HEK293 (cell line): Measurements from ENCODE around the gene PCCA.

Experiments used
- BCL6B ChIP-seq: fragments of 450-650 bp; formaldehyde crosslinking; IDR thresholded peaks from 2 replicates; pipeline ENCODE4 v1.5.1; 2017; ENCODE audit warnings: missing biosample characterization, missing genetic modification characterization
- FEZF1 ChIP-seq: fragments of 450-650 bp; formaldehyde crosslinking; IDR thresholded peaks from 2 replicates; pipeline ENCODE4 v1.5.1; 2016; ENCODE audit warnings: missing biosample characterization, missing genetic modification characterization
- HOXD13 ChIP-seq: sonication (generic); formaldehyde crosslinking; IDR thresholded peaks from 2 replicates; pipeline ENCODE4 v1.8.0; 2022; ENCODE audit warnings: missing genetic modification reagents, borderline replicate concordance
- IKZF3 ChIP-seq: fragments of 450-650 bp; IDR thresholded peaks from 2 replicates; pipeline ENCODE4 v1.5.0; 2018; ENCODE audit warnings: missing biosample characterization, mild to moderate bottlenecking, missing genetic modification characterization, moderate library complexity
- KLF10 ChIP-seq: fragments of 450-650 bp; IDR thresholded peaks from 2 replicates; pipeline ENCODE4 v1.5.1; 2018; ENCODE audit warnings: missing biosample characterization, mild to moderate bottlenecking, missing genetic modification characterization
- KLF7 ChIP-seq: fragments of 450-650 bp; formaldehyde crosslinking; IDR thresholded peaks from 2 replicates; pipeline ENCODE4 v1.5.1; 2016; ENCODE audit warnings: missing biosample characterization, missing genetic modification characterization, borderline replicate concordance
- KLF9 ChIP-seq: fragments of 450-650 bp; formaldehyde crosslinking; IDR thresholded peaks from 2 replicates; pipeline ENCODE4 v1.5.1; 2016; ENCODE audit warnings: missing biosample characterization, missing genetic modification characterization, low read depth
- OSR2 ChIP-seq: fragments of 450-650 bp; formaldehyde crosslinking; IDR thresholded peaks from 2 replicates; pipeline ENCODE4 v1.5.1; 2016; ENCODE audit warnings: missing biosample characterization, missing genetic modification characterization
- PATZ1 ChIP-seq: fragments of 450-650 bp; formaldehyde crosslinking; IDR thresholded peaks from 2 replicates; pipeline ENCODE4 v1.5.1; 2016; ENCODE audit warnings: missing biosample characterization, missing genetic modification characterization
- ZBTB7A ChIP-seq: fragments of 450-650 bp; formaldehyde crosslinking; IDR thresholded peaks from 2 replicates; pipeline ENCODE4 v1.5.1; 2016; ENCODE audit warnings: low read depth, missing biosample characterization, missing genetic modification characterization
- ZFP37 ChIP-seq: fragments of 450-650 bp; formaldehyde crosslinking; IDR thresholded peaks from 2 replicates; pipeline ENCODE4 v1.5.1; 2016; ENCODE audit warnings: missing biosample characterization, missing genetic modification characterization
- ZNF10 ChIP-seq: fragments of 450-650 bp; formaldehyde crosslinking; IDR thresholded peaks from 2 replicates; pipeline ENCODE4 v1.5.1; 2017; ENCODE audit warnings: missing biosample characterization, missing genetic modification characterization
- ZNF221 ChIP-seq: fragments of 450-650 bp; formaldehyde crosslinking; IDR thresholded peaks from 2 replicates; pipeline ENCODE4 v1.5.1; 2017; ENCODE audit warnings: missing biosample characterization, missing genetic modification characterization, borderline replicate concordance
- ZNF274 ChIP-seq, 2 experiments: fragments of 200-500 bp in 1 of 2; fragments of 450-650 bp in 1 of 2; sonication (Bioruptor generic) in 1 of 2; formaldehyde crosslinking in 1 of 2; IDR thresholded peaks; 2 replicates each; pipeline versions ENCODE4 v1.5.1 to v1.6.1; 2014 to 2016; ENCODE audit warnings: borderline replicate concordance in 1 of 2, inconsistent platforms in 1 of 2, low read length in 1 of 2, missing biosample characterization in 1 of 2, missing genetic modification characterization in 1 of 2
- ZNF292 ChIP-seq: fragments of 450-650 bp; formaldehyde crosslinking; IDR thresholded peaks from 2 replicates; pipeline ENCODE4 v1.5.1; 2016; ENCODE audit warnings: low read depth, missing biosample characterization, missing genetic modification characterization, borderline replicate concordance
- ZNF362 ChIP-seq: fragments of 450-650 bp; formaldehyde crosslinking; IDR thresholded peaks from 2 replicates; pipeline ENCODE4 v1.5.1; 2016; ENCODE audit warnings: missing biosample characterization, missing genetic modification characterization
- ZNF398 ChIP-seq: fragments of 450-650 bp; formaldehyde crosslinking; IDR thresholded peaks from 2 replicates; pipeline ENCODE4 v1.5.1; 2017; ENCODE audit warnings: missing biosample characterization, missing genetic modification characterization
- ZNF404 ChIP-seq: fragments of 450-650 bp; formaldehyde crosslinking; IDR thresholded peaks from 2 replicates; pipeline ENCODE4 v1.5.1; 2017; ENCODE audit warnings: missing biosample characterization, missing genetic modification characterization
- ZNF423 ChIP-seq: fragments of 450-650 bp; formaldehyde crosslinking; IDR thresholded peaks from 2 replicates; pipeline ENCODE4 v1.5.1; 2016; ENCODE audit warnings: missing biosample characterization, missing genetic modification characterization
- ZNF449 ChIP-seq: fragments of 450-650 bp; formaldehyde crosslinking; IDR thresholded peaks from 2 replicates; pipeline ENCODE4 v1.5.1; 2017; ENCODE audit warnings: missing biosample characterization, mild to moderate bottlenecking, missing genetic modification characterization, moderate library complexity
- ZNF544 ChIP-seq: fragments of 450-650 bp; formaldehyde crosslinking; IDR thresholded peaks from 2 replicates; pipeline ENCODE4 v1.5.0; 2017; ENCODE audit warnings: missing biosample characterization, missing genetic modification characterization
- ZNF555 ChIP-seq: fragments of 450-650 bp; formaldehyde crosslinking; conservative IDR thresholded peaks from 2 replicates; pipeline ENCODE4 v1.5.1; 2017; ENCODE audit warnings: missing biosample characterization, mild to moderate bottlenecking, missing genetic modification characterization, inconsistent platforms
- ZNF571 ChIP-seq: fragments of 450-650 bp; formaldehyde crosslinking; IDR thresholded peaks from 2 replicates; pipeline ENCODE4 v1.5.0; 2017; ENCODE audit warnings: missing biosample characterization, missing genetic modification characterization
- ZNF585B ChIP-seq: fragments of 450-650 bp; formaldehyde crosslinking; IDR thresholded peaks from 2 replicates; pipeline ENCODE4 v1.5.1; 2016; ENCODE audit warnings: missing biosample characterization, missing genetic modification characterization
- ZNF600 ChIP-seq: fragments of 450-650 bp; formaldehyde crosslinking; IDR thresholded peaks from 2 replicates; pipeline ENCODE4 v1.5.1; 2016; ENCODE audit warnings: missing biosample characterization, missing genetic modification characterization
- ZNF623 ChIP-seq: fragments of 450-650 bp; formaldehyde crosslinking; IDR thresholded peaks from 2 replicates; pipeline ENCODE4 v1.5.1; 2016; ENCODE audit warnings: missing biosample characterization, missing genetic modification characterization
- ZNF629 ChIP-seq: fragments of 450-650 bp; formaldehyde crosslinking; IDR thresholded peaks from 2 replicates; pipeline ENCODE4 v1.5.1; 2017; ENCODE audit warnings: missing biosample characterization, missing genetic modification characterization
- ZNF677 ChIP-seq: fragments of 450-650 bp; IDR thresholded peaks from 2 replicates; pipeline ENCODE4 v1.5.0; 2018; ENCODE audit warnings: missing biosample characterization, mild to moderate bottlenecking, missing genetic modification characterization, moderate library complexity
- ZNF701 ChIP-seq: fragments of 450-650 bp; formaldehyde crosslinking; IDR thresholded peaks from 2 replicates; pipeline ENCODE4 v1.5.1; 2016; ENCODE audit warnings: missing biosample characterization, missing genetic modification characterization
- ZNF785 ChIP-seq: fragments of 450-650 bp; formaldehyde crosslinking; IDR thresholded peaks from 2 replicates; pipeline ENCODE4 v1.5.1; 2016; ENCODE audit warnings: missing biosample characterization, missing genetic modification characterization
- ZNF837 ChIP-seq: fragments of 450-650 bp; formaldehyde crosslinking; IDR thresholded peaks from 2 replicates; pipeline ENCODE4 v1.5.1; 2016; ENCODE audit warnings: missing biosample characterization, missing genetic modification characterization
- ZSCAN5A ChIP-seq: fragments of 450-650 bp; formaldehyde crosslinking; IDR thresholded peaks from 2 replicates; pipeline ENCODE4 v1.5.1; 2016; ENCODE audit warnings: missing biosample characterization, missing genetic modification characterization

PCCA gene

GRCh38 chr13:100235311-100235901 lies 146.5 kb downstream of the PCCA start (continued):
- TF ChIP-seq ZNF362 (tag by site-specific recombination) (no peak), PATZ1 (no peak), ZNF449 (tag by site-specific recombination) (no peak), HOXD13 (no peak), ZNF677 (no peak), FEZF1 (tag by site-specific recombination) (peak; percentile 17; the same call in 1 of the 2 replicates), ZBTB7A (no peak), KLF7 (tag by site-specific recombination) (no peak), ZNF274 (IDR thresholded peaks at IDR 0.05; ENCODE audit: low read length) (no peak), ZNF274 (tag by site-specific recombination; IDR thresholded peaks at IDR 0.05; ENCODE audit: borderline replicate concordance) (no peak), ZNF629 (tag by site-specific recombination) (no peak), ZNF623 (no peak), ZNF10 (tag by site-specific recombination) (no peak), ZNF785 (tag by site-specific recombination) (no peak), KLF9 (tag by site-specific recombination) (no peak), ZNF544 (tag by site-specific recombination) (no peak), ZNF292 (tag by site-specific recombination) (no peak), ZNF571 (tag by site-specific recombination) (no peak), ZNF837 (tag by site-specific recombination) (no peak), ZNF600 (tag by site-specific recombination) (0 out of 2 replicates have a peak, but pooled peaks have one; percentile 31), KLF10 (tag by site-specific recombination) (0 out of 2 replicates have a peak, but pooled peaks have one; percentile 44), ZSCAN5A (tag by site-specific recombination) (no peak), OSR2 (tag by site-specific recombination) (0 out of 2 replicates have a peak, but pooled peaks have one; percentile 26), ZNF423 (tag by site-specific recombination) (no peak), ZNF398 (tag by site-specific recombination) (no peak), ZNF585B (tag by site-specific recombination) (no peak), ZNF404 (tag by site-specific recombination) (no peak), BCL6B (no peak), ZNF701 (tag by site-specific recombination) (no peak), IKZF3 (tag by site-specific recombination) (no peak), ZFP37 (tag by site-specific recombination) (no peak), ZNF221 (tag by site-specific recombination) (no peak), ZNF555 (tag by site-specific recombination) (no peak)
